Stimulated activated CD4-positive, alpha-beta T cell treated with anti-CD3 and anti-CD28 coated beads, Interleukin-12 subunit alpha, Interleukin-12 subunit beta, amount 100 ng/mL, for 24 hours (primary cell): ENCODE results near the gene MORF4L1.

Experiments used
- DNase-seq, 2 experiments: peaks; one replicate each; pipeline ENCODE4 v3.0.0-alpha.2; 2020; ENCODE audit warnings: low read depth in 2 of 2

MORF4L1 gene

DNA sequence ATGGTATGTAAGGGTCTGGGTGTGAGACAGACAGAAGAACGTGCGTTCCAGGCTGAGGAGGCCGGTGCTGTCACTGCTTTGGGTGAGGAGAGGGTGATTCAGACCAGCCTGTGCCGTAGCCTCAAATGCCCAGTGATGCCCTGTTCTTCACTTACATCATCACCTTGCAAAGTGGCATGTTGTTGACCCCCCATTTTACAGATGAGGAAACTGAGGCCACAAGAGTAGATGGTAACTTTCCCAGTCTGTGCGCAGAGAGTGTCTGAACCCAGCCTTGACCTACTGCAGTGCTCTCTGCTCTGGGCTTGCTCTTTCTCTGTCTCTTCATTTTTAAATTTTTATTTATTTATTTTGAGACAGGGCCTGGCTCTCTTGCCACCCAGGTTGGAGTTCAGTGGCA, 73.8 kb downstream of the MORF4L1 start:
- DNase-seq: no peak

DNA sequence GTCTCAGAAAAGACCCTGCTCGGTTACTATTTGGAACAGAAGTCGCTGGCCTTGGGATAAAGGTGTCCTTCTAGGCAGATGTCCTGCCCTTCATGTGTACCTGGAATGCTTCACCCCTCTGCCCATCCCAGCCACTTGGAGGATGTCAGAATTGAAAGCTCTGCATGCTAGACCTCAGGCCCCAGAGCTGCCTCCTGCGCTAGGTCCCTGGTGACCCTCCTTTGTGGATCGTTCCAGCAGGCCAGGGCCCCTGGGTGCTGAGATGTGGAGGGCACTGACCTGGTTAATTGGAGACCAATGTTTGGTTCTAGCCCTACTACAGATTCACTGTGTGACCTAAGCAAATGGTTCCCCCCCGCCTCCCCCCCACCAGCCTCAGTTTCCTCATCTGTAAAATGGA, 74.8 kb downstream of the MORF4L1 start:
- no peak for DNase-seq
